Measurements from ENCODE around the gene DET1. TPM values are rescaled to one million over a fixed set of nuclear protein-coding genes. Genes with fewer than 3 reads are reported as not detected.

Gene DET1
- total RNA-seq, 4 donors from 2014 or later = 4.0 to 6.6 (median 5.6) TPM

GRCh38 chr15:88518903-88519302 is 27.6 kb downstream of the DET1 start:
- H3K27ac ChIP-seq (replicated peaks in 1 of 4) = no peak overlapping the region
- 94% methylated on average over 3 of the region's 3 CpGs for WGBS
- DNase-seq (ENCODE audit: extremely low spot score) = no peak
- no peaks in the 10 kb centered on the region for H3K27me3 ChIP-seq
- intact Hi-C loops (cut with DNase I) = no loop called here
- TF ChIP-seq EP300 (IDR thresholded peaks at IDR 0.05) = no peak
- no peak for TF ChIP-seq POLR2AphosphoS5 (IDR thresholded peaks at IDR 0.05)
- no peak for TF ChIP-seq POLR2A (IDR thresholded peaks at IDR 0.05; ENCODE audit: low read depth)
- TF ChIP-seq, protein P1, sequence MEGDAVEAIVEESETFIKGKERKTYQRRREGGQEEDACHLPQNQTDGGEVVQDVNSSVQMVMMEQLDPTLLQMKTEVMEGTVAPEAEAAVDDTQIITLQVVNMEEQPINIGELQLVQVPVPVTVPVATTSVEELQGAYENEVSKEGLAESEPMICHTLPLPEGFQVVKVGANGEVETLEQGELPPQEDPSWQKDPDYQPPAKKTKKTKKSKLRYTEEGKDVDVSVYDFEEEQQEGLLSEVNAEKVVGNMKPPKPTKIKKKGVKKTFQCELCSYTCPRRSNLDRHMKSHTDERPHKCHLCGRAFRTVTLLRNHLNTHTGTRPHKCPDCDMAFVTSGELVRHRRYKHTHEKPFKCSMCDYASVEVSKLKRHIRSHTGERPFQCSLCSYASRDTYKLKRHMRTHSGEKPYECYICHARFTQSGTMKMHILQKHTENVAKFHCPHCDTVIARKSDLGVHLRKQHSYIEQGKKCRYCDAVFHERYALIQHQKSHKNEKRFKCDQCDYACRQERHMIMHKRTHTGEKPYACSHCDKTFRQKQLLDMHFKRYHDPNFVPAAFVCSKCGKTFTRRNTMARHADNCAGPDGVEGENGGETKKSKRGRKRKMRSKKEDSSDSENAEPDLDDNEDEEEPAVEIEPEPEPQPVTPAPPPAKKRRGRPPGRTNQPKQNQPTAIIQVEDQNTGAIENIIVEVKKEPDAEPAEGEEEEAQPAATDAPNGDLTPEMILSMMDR (IDR thresholded peaks at IDR 0.05) = no peak
- peaks cover 0 to 27% (median 16%) of the 10 kb centered on the region in 4 donors for H3K36me3 ChIP-seq
- H3K4me1 ChIP-seq = no peaks in the 10 kb centered on the region
- no peaks in the 10 kb centered on the region for H3K9me3 ChIP-seq
- H3K4me3 ChIP-seq = no peak overlapping the region

DNA sequence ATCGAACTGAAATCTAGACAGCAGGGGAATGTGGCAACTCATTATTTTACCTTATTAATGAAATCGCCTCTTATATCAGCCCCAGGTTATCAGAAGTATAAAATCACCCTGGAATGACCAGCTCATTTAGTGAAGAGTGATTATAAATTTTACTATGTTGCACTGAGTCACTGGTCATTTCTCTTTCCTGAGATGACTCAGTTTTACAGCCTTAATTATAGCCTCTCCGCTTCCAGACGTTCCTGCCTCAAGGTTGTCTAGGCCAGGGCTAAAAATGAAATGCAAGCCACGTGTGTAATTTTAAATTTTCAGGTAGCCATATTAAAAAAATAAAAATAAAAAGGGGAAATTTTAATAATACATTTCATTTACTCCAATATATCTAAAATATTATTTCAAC is 33.3 kb downstream of the DET1 start:
- H3K27me3 ChIP-seq = no peaks in the 10 kb centered on the region
- WGBS = 84% methylated on average over 5 of the region's 5 CpGs
- no peaks in the 10 kb centered on the region for H3K9me3 ChIP-seq
- H3K27ac ChIP-seq (replicated peaks in 1 of 4) = no peak overlapping the region
- H3K4me3 ChIP-seq = no peak overlapping the region
- no peak for DNase-seq (ENCODE audit: extremely low spot score)
- H3K36me3 ChIP-seq = peaks cover 22 to 73% (median 58%) of the 10 kb centered on the region in 4 donors
- intact Hi-C loops (cut with DNase I) = no loop called here
- TF ChIP-seq, protein P1 (IDR thresholded peaks at IDR 0.05) = no peak
- no peak for TF ChIP-seq POLR2AphosphoS5 (IDR thresholded peaks at IDR 0.05)
- no peak for TF ChIP-seq EP300 (IDR thresholded peaks at IDR 0.05)
- no peak for TF ChIP-seq POLR2A (IDR thresholded peaks at IDR 0.05; ENCODE audit: low read depth)
- H3K4me1 ChIP-seq = no peaks in the 10 kb centered on the region

DNA sequence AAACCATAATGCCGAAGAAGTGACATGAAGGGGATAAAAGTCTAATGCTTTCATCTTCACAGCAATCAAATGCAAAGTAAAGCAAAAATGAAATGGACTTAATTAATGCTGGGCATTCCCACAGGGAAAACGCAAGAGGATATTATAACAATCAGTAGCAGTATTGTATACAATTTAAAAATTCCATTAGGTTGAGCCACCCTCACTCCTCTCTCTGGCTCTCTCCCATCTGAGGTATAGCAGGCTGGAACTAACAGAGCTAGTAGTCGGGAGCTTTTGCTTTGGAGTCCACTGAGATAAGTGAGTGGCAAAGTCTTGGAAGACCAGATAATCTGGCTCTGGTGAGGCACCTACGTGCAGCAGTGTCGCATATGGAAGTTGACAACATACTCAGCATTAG is 33.9 kb downstream of the DET1 start:
- Histone ChIP-seq H3K4me3 (no peak overlapping the region), H3K27ac (replicated peaks in 1 of 4) (no peak overlapping the region), H3K27me3 (no peaks in the 10 kb centered on the region), H3K9me3 (no peaks in the 10 kb centered on the region), H3K36me3 (peaks cover 28 to 79% (median 64%) of the 10 kb centered on the region in 4 donors), H3K4me1 (no peaks in the 10 kb centered on the region)
- 81% methylated on average over 5 of the region's 5 CpGs for WGBS
- TF ChIP-seq EP300 (IDR thresholded peaks at IDR 0.05) = no peak
- TF ChIP-seq POLR2A (IDR thresholded peaks at IDR 0.05; ENCODE audit: low read depth) = no peak
- TF ChIP-seq, protein P1 (IDR thresholded peaks at IDR 0.05) = no peak
- TF ChIP-seq POLR2AphosphoS5 (IDR thresholded peaks at IDR 0.05) = no peak
- DNase-seq (ENCODE audit: extremely low spot score) = peak; percentile 47
- intact Hi-C loops (cut with DNase I) = no loop called here

DNA sequence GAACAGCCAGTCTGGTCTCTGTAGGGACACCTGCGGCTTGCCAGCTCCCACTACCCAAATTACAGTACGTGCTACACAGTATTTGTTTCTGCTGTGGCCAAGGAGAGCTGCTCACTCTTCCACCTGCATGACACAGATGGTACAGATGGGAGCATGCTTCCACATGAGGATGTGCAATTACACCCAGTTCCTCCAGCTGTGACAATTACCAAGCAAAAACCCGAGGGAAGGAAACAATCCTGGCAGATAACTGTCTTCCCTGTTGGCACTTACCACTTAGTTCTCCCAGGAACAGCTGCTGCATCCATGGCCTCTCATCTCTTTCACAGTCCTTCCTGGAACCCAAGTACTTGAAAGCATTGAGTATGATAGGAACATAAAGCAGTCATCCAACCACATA is 34.4 kb downstream of the DET1 start:
- no peak overlapping the region for H3K4me3 ChIP-seq
- TF ChIP-seq POLR2A (IDR thresholded peaks at IDR 0.05; ENCODE audit: low read depth) (no peak), POLR2AphosphoS5 (IDR thresholded peaks at IDR 0.05) (no peak), EP300 (IDR thresholded peaks at IDR 0.05) (no peak)
- TF ChIP-seq, protein P1 (IDR thresholded peaks at IDR 0.05) = no peak
- no peak for DNase-seq (ENCODE audit: extremely low spot score)
- H3K36me3 ChIP-seq = peaks cover 30 to 84% (median 67%) of the 10 kb centered on the region in 4 donors
- 85% methylated on average over 2 of the region's 3 CpGs for WGBS
- H3K9me3 ChIP-seq = no peaks in the 10 kb centered on the region
- no peak overlapping the region for H3K27ac ChIP-seq (replicated peaks in 1 of 4)
- intact Hi-C loops (cut with DNase I) = no loop called here
- H3K4me1 ChIP-seq = no peaks in the 10 kb centered on the region
- H3K27me3 ChIP-seq = no peaks in the 10 kb centered on the region

DNA sequence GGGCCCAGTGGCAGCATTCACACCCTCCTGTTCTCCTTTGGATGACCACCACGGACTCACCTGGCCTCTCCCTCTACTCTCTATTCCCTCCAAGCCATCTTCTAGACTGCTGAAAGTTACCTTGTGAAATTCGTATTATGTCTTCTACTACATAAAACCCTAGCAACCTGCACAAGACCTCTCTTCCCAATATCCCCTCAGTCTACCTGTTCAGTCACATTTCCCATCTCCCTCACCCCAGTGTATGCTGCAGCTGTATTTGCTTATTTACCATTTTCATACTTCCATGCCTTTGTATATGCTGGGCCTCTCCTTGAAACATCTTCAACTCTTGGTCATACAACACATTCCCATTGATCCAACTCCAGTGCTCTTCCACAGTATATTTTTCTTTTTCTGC is 35.3 kb downstream of the DET1 start:
- peak; percentile 55 for DNase-seq (ENCODE audit: extremely low spot score)
- H3K36me3 ChIP-seq = peaks cover 30 to 85% (median 66%) of the 10 kb centered on the region in 4 donors

More for the DNA sequence above, 35.3 kb downstream of the DET1 start:
- intact Hi-C loops (cut with DNase I) = no loop called here
- Histone ChIP-seq H3K9me3 (no peaks in the 10 kb centered on the region), H3K27ac (replicated peaks in 1 of 4) (no peak overlapping the region), H3K27me3 (no peaks in the 10 kb centered on the region), H3K4me1 (no peaks in the 10 kb centered on the region), H3K4me3 (no peak overlapping the region)
- 93% methylated on average over 2 of the region's 2 CpGs for WGBS
- no peak for TF ChIP-seq POLR2AphosphoS5 (IDR thresholded peaks at IDR 0.05)
- no peak for TF ChIP-seq POLR2A (IDR thresholded peaks at IDR 0.05; ENCODE audit: low read depth)
- TF ChIP-seq, protein P1 (IDR thresholded peaks at IDR 0.05) = no peak
- TF ChIP-seq EP300 (IDR thresholded peaks at IDR 0.05) = no peak
